Measurements from ENCODE around the gene GOLIM4. TPM values are rescaled to one million over a fixed set of nuclear protein-coding genes. Genes with fewer than 3 reads are reported as not detected.

GOLIM4 gene
- total and polyA plus RNA-seq, 2 experiments from 2014 or later = 45.3 to 67.2 TPM

DNA sequence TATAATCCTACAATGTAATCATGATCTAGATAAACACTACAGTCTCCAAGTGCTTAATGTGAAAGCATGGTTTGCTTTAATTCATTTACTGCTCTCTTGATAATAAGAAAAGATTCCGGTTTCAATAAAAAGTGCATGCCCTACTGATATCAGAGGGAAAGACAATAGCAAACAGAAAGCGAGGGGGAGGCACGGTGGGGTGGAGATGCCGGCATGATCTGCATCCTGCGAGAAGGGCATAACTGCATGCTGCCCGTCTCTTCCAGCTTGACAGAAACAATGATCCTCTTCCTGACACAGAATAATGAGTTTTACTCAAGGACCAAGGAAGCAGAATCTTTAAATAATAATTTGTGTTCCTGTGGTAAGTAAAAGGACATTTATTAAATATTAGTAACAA is 51.7 kb downstream of the GOLIM4 start:
- Histone ChIP-seq H3K27ac (no peak overlapping the region), H3K79me2 (peaks cover 40% of the 10 kb centered on the region), H3K4me2 (no peak overlapping the region), H3K36me3 (replicated peaks; ENCODE audit: insufficient read depth, low read depth) (no peaks in the 10 kb centered on the region), H3K9me3 (ENCODE audit: low read depth) (no peaks in the 10 kb centered on the region), H2AFZ (no peak overlapping the region), H3K4me3 (no peak overlapping the region), H3K27me3 (no peaks in the 10 kb centered on the region), H3K4me1 (ENCODE audit: insufficient read depth) (no peaks in the 10 kb centered on the region), H4K20me1 (ENCODE audit: insufficient read depth, poor library complexity, severe bottlenecking) (peaks cover 3% of the 10 kb centered on the region), H3K9me2 (replicated peaks; ENCODE audit: insufficient read depth) (no peaks in the 10 kb centered on the region)
- TF ChIP-seq EZH2 (IDR thresholded peaks at IDR 0.05; ENCODE audit: borderline replicate concordance) (no peak), EZH2phosphoT487 (IDR thresholded peaks at IDR 0.05; ENCODE audit: low read depth, severe bottlenecking, unreplicated experiment) (no peak)
- TF ChIP-seq, protein P1, sequence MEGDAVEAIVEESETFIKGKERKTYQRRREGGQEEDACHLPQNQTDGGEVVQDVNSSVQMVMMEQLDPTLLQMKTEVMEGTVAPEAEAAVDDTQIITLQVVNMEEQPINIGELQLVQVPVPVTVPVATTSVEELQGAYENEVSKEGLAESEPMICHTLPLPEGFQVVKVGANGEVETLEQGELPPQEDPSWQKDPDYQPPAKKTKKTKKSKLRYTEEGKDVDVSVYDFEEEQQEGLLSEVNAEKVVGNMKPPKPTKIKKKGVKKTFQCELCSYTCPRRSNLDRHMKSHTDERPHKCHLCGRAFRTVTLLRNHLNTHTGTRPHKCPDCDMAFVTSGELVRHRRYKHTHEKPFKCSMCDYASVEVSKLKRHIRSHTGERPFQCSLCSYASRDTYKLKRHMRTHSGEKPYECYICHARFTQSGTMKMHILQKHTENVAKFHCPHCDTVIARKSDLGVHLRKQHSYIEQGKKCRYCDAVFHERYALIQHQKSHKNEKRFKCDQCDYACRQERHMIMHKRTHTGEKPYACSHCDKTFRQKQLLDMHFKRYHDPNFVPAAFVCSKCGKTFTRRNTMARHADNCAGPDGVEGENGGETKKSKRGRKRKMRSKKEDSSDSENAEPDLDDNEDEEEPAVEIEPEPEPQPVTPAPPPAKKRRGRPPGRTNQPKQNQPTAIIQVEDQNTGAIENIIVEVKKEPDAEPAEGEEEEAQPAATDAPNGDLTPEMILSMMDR (IDR thresholded peaks at IDR 0.05; ENCODE audit: poor library complexity) = no peak
- WGBS (ENCODE audit: low lambda C conversion rate, missing lambda C conversion rate) = 52% methylated on average over 6 of the region's 6 CpGs
- no peak for DNase-seq (ENCODE audit: low spot score)

DNA sequence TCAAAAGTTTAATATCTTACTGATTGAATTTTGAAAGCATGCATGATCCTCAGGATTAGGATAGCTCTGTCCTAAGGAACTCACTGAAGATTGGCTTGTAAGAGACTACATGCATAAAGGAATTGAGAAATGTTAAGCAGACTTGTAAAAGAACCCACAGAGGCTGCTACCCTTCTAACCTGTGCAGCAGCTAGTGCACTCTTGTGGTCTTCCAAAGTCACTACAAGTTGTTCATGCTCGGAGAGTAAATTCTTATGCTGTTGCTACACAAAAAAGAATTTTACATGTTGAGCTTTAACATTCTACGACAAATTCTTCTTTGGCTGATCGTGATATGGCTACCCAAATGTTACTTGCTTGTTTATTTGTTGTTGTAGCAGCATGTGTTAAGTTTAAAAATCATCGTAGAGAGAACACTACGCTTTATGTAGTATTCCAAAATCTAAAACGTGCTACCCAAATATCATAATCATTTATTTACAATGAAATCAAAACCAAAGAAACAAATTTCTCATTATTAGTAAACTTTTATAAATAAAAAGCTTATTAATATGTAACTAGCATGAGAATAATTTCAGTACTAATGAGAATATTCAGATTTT is 55.0 kb downstream of the GOLIM4 start:
- H2AFZ ChIP-seq = no peak overlapping the region
- no peaks in the 10 kb centered on the region for H3K9me2 ChIP-seq (replicated peaks; ENCODE audit: insufficient read depth)
- H3K4me1 ChIP-seq (ENCODE audit: insufficient read depth) = no peaks in the 10 kb centered on the region
- no peak overlapping the region for H3K27ac ChIP-seq
- H3K4me2 ChIP-seq = no peak overlapping the region
- H3K36me3 ChIP-seq (replicated peaks; ENCODE audit: insufficient read depth, low read depth) = no peaks in the 10 kb centered on the region
- H3K27me3 ChIP-seq = no peaks in the 10 kb centered on the region
- peak; percentile 76 for DNase-seq (ENCODE audit: low spot score)
- H3K9me3 ChIP-seq (ENCODE audit: low read depth) = no peaks in the 10 kb centered on the region
- H3K4me3 ChIP-seq = no peak overlapping the region
- TF ChIP-seq, protein P1 (IDR thresholded peaks at IDR 0.05; ENCODE audit: poor library complexity) = peak; percentile 76
- TF ChIP-seq EZH2 (IDR thresholded peaks at IDR 0.05; ENCODE audit: borderline replicate concordance) = no peak
- H4K20me1 ChIP-seq (ENCODE audit: insufficient read depth, poor library complexity, severe bottlenecking) = no peaks in the 10 kb centered on the region
- peaks cover 19% of the 10 kb centered on the region for H3K79me2 ChIP-seq
- 77% methylated on average over 6 of the region's 6 CpGs for WGBS (ENCODE audit: low lambda C conversion rate, missing lambda C conversion rate)

DNA sequence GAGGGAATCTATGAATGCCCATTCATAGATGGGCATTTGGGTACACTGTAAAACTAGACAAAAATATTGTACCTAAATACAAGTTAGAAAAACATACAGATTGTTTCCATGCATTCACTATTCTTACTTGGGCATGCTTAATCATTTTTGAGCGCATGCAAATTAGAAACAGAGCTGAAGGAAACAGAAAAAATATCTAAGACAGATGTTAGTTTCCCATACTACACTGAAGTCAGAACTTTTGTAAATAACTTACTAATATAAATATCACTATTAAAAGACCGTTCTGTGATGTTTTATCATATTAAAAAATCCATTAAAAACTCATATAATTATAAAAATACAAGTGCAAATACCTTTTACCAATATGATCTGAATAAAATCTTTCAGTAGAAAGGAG is 58.7 kb downstream of the GOLIM4 start:
- no peak overlapping the region for H3K4me2 ChIP-seq
- no peak overlapping the region for H3K4me3 ChIP-seq
- H3K36me3 ChIP-seq (replicated peaks; ENCODE audit: insufficient read depth, low read depth) = no peaks in the 10 kb centered on the region
- H3K27ac ChIP-seq = no peak overlapping the region
- TF ChIP-seq EZH2 (IDR thresholded peaks at IDR 0.05; ENCODE audit: borderline replicate concordance) = no peak
- TF ChIP-seq EZH2phosphoT487 (IDR thresholded peaks at IDR 0.05; ENCODE audit: low read depth, severe bottlenecking, unreplicated experiment) = no peak
- TF ChIP-seq, protein P1 (IDR thresholded peaks at IDR 0.05; ENCODE audit: poor library complexity) = no peak
- H2AFZ ChIP-seq = no peak overlapping the region
- 82% methylated on average over 2 of the region's 2 CpGs for WGBS (ENCODE audit: low lambda C conversion rate, missing lambda C conversion rate)
- no peaks in the 10 kb centered on the region for H3K9me2 ChIP-seq (replicated peaks; ENCODE audit: insufficient read depth)
- no peaks in the 10 kb centered on the region for H3K9me3 ChIP-seq (ENCODE audit: low read depth)
- H3K27me3 ChIP-seq = no peaks in the 10 kb centered on the region
- no peaks in the 10 kb centered on the region for H4K20me1 ChIP-seq (ENCODE audit: insufficient read depth, poor library complexity, severe bottlenecking)
- no peak for DNase-seq (ENCODE audit: low spot score)
- peaks cover 14% of the 10 kb centered on the region for H3K79me2 ChIP-seq
- H3K4me1 ChIP-seq (ENCODE audit: insufficient read depth) = no peaks in the 10 kb centered on the region
